HepG2 (cell line): Measurements from ENCODE around the gene DLX1. TPM values are rescaled to one million over a fixed set of nuclear protein-coding genes. Genes with fewer than 3 reads are reported as not detected.
A peak's percentile ranks its signal among the peaks of the same experiment; 100 is the strongest.

Experiments
- CCDC6 ChIP-seq: sonication (generic); formaldehyde crosslinking; IDR thresholded peaks from 2 replicates; pipeline ENCODE4 v1.8.1; 2022; ENCODE audit warnings: mild to moderate bottlenecking, missing genetic modification reagents, moderate library complexity
- CSRNP1 ChIP-seq: sonication (generic); formaldehyde crosslinking; IDR thresholded peaks from 2 replicates; pipeline ENCODE4 v1.8.1; 2023; ENCODE audit warnings: mild to moderate bottlenecking, missing genetic modification reagents
- ETV5 ChIP-seq: IDR thresholded peaks from 2 replicates; pipeline ENCODE4 v1.6.1; 2018; ENCODE audit warnings: missing biosample characterization, missing genetic modification reagents, inconsistent platforms, borderline replicate concordance
- GABPB1 ChIP-seq: IDR thresholded peaks from 2 replicates; pipeline ENCODE4 v1.6.1; 2016; ENCODE audit warnings: mild to moderate bottlenecking, missing genetic modification reagents, moderate library complexity, missing compliant biosample characterization
- GTF2F1 ChIP-seq: fragments of 150-350 bp; IDR thresholded peaks from 2 replicates; pipeline ENCODE4 v1.6.1; 2014; ENCODE audit warnings: low read length
- HNRNPH1 ChIP-seq: fragments of 200-400 bp; formaldehyde crosslinking; optimal IDR thresholded peaks from 2 replicates; pipeline ENCODE3; 2017; ENCODE audit warnings: mild to moderate bottlenecking, low read depth, low read length
- HOXD1 ChIP-seq: sonication (generic); formaldehyde crosslinking; IDR thresholded peaks from 2 replicates; pipeline ENCODE4 v1.5.0; 2020; ENCODE audit warnings: missing genetic modification reagents
- NFATC3 ChIP-seq: sonication (generic); formaldehyde crosslinking; IDR thresholded peaks from 2 replicates; pipeline ENCODE4 v1.5.1; 2020; ENCODE audit warnings: mild to moderate bottlenecking, missing genetic modification reagents
- NFIC ChIP-seq: IDR thresholded peaks from 2 replicates; pipeline ENCODE4 v1.6.1; 2012; ENCODE audit warnings: mild to moderate bottlenecking, low read length, inconsistent platforms
- SKIL ChIP-seq: sonication (generic); formaldehyde crosslinking; IDR thresholded peaks from 2 replicates; pipeline ENCODE4 v1.8.0; 2022; ENCODE audit warnings: missing genetic modification reagents, mild to moderate bottlenecking, moderate library complexity, borderline replicate concordance
- SMC3 ChIP-seq: IDR thresholded peaks from 2 replicates; pipeline ENCODE4 v1.6.1; 2011; ENCODE audit warnings: low read length, improper control_type of control experiment
- SNAI1 ChIP-seq: sonication (generic); formaldehyde crosslinking; IDR thresholded peaks from 2 replicates; pipeline ENCODE4 v1.5.0; 2020; ENCODE audit warnings: mild to moderate bottlenecking, missing genetic modification reagents, borderline replicate concordance
- TBL1XR1 ChIP-seq: fragments of 150-350 bp; IDR thresholded peaks from 2 replicates; pipeline ENCODE4 v1.6.1; 2014; ENCODE audit warnings: borderline replicate concordance, low read length; ENCODE audit not compliant: partially characterized antibody
- U2AF1 ChIP-seq: fragments of 200-400 bp; formaldehyde crosslinking; optimal IDR thresholded peaks from 2 replicates; pipeline ENCODE3; 2017; ENCODE audit warnings: mild to moderate bottlenecking, low read depth, low read length
- ZKSCAN1 ChIP-seq: fragments of 150-350 bp; IDR thresholded peaks from 2 replicates; pipeline ENCODE4 v1.6.1; 2014; ENCODE audit warnings: low read length
- ZNF280B ChIP-seq: sonication (generic); formaldehyde crosslinking; IDR thresholded peaks from 2 replicates; pipeline ENCODE4 v1.5.0; 2020; ENCODE audit warnings: missing genetic modification reagents, mild to moderate bottlenecking, borderline replicate concordance
- ZNF746 ChIP-seq: sonication (generic); formaldehyde crosslinking; IDR thresholded peaks from 2 replicates; pipeline ENCODE4 v1.8.0; 2022; ENCODE audit warnings: mild to moderate bottlenecking, missing genetic modification reagents
- ZNF772 ChIP-seq: sonication (generic); formaldehyde crosslinking; IDR thresholded peaks from 2 replicates; pipeline ENCODE4 v1.5.0; 2020; ENCODE audit warnings: mild to moderate bottlenecking, missing genetic modification reagents
- polyA plus RNA-seq, 8 experiments: library from polyadenylated mRNA; depleted of rRNA in 3 of 8; stranded (reverse) in 7 of 8; unstranded in 1 of 8; fragments of >200 nt; fragmentation: Illumina TruSeq in 4 of 8; extraction: Trizol in 4 of 8; gene quantifications; 2 replicates each; pipeline versions ENCODE4 v1.2.1 to v1.2.3, GENCODE V29; 2011 to 2016; ENCODE audit warnings: low read depth in 4 of 8, missing spikeins in 1 of 8, mixed read lengths in 1 of 8; ENCODE audit not compliant: insufficient read depth in 1 of 8
- total RNA-seq, 5 experiments: library from RNA; depleted of rRNA; stranded (reverse); fragments of >200 nt; fragmentation: Illumina TruSeq; extraction: Trizol; gene quantifications; 2 replicates each; pipeline ENCODE4 v1.2.3, GENCODE V29; 2016; ENCODE audit warnings: low read depth in 1 of 5
- TF ChIP-seq, protein P1 (sequence below): sonication (generic); formaldehyde crosslinking; IDR thresholded peaks from 2 replicates; pipeline ENCODE4 v1.4.0; 2020; ENCODE audit warnings: missing genetic modification reagents; ENCODE audit errors: not compliant biosample characterization
- TF ChIP-seq, protein P2 (sequence below): fragments of 450-650 bp; IDR thresholded peaks from 2 replicates; pipeline ENCODE4 v1.6.1; 2016

DLX1 gene
- total and polyA plus RNA-seq, 2 of the 13 experiments (the other 11 are each of a cell fraction or from before 2014, with no cell fraction given): 0.18 to 0.86 TPM

DNA sequence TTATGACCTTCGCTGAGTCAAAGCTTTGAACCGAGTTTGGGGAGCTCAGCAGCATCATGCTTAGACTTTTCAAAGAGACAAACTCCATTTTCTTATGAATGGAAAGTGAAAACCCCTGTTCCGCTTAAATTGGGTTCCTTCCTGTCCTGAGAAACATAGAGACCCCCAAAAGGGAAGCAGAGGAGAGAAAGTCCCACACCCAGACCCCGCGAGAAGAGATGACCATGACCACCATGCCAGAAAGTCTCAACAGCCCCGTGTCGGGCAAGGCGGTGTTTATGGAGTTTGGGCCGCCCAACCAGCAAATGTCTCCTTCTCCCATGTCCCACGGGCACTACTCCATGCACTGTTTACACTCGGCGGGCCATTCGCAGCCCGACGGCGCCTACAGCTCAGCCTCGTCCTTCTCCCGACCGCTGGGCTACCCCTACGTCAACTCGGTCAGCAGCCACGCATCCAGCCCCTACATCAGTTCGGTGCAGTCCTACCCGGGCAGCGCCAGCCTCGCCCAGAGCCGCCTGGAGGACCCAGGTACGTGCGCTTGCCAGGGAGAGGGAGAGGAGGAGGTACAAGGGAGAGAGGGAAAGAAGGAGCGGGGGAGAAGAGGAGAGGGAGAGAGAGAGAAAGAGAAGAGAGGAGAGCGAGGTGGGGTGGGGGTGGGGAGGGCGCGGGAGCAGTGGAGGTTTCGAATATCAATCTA, at the start of gene DLX1 (continued):
- 0 out of 2 replicates have a peak, but pooled peaks have one; percentile 35 for TF ChIP-seq SKIL
- TF ChIP-seq HOXD1 (CRISPR knock-in tag): 0 out of 2 replicates have a peak, but pooled peaks have one; percentile 9
- TF ChIP-seq HNRNPH1: no peak
- no peak for TF ChIP-seq NFIC
- TF ChIP-seq, protein P1, sequence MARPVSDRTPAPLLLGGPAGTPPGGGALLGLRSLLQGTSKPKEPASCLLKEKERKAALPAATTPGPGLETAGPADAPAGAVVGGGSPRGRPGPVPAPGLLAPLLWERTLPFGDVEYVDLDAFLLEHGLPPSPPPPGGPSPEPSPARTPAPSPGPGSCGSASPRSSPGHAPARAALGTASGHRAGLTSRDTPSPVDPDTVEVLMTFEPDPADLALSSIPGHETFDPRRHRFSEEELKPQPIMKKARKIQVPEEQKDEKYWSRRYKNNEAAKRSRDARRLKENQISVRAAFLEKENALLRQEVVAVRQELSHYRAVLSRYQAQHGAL (CRISPR knock-in tag): no peak
- TF ChIP-seq TBL1XR1: no peak
- TF ChIP-seq ZKSCAN1: no peak
- TF ChIP-seq SNAI1 (CRISPR knock-in tag): no peak
- TF ChIP-seq SMC3: no peak
- no peak for TF ChIP-seq CSRNP1 (CRISPR knock-in tag)
- TF ChIP-seq ETV5 (CRISPR knock-in tag): no peak
- no peak for TF ChIP-seq ZNF746
- TF ChIP-seq GABPB1 (CRISPR knock-in tag): no peak
- TF ChIP-seq, protein P2, sequence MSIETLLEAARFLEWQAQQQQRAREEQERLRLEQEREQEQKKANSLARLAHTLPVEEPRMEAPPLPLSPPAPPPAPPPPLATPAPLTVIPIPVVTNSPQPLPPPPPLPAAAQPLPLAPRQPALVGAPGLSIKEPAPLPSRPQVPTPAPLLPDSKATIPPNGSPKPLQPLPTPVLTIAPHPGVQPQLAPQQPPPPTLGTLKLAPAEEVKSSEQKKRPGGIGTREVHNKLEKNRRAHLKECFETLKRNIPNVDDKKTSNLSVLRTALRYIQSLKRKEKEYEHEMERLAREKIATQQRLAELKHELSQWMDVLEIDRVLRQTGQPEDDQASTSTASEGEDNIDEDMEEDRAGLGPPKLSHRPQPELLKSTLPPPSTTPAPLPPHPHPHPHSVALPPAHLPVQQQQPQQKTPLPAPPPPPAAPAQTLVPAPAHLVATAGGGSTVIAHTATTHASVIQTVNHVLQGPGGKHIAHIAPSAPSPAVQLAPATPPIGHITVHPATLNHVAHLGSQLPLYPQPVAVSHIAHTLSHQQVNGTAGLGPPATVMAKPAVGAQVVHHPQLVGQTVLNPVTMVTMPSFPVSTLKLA: no peak
- no peak for TF ChIP-seq ZNF280B (CRISPR knock-in tag)
- no peak for TF ChIP-seq GTF2F1
- no peak for TF ChIP-seq CCDC6 (CRISPR knock-in tag)
- TF ChIP-seq ZNF772 (CRISPR knock-in tag): no peak
- 0 out of 2 replicates have a peak, but pooled peaks have one; percentile 25 for TF ChIP-seq NFATC3 (CRISPR knock-in tag)
- TF ChIP-seq U2AF1: no peak
